Spleen (tissue), 11 donors: ENCODE results near the gene NFATC1. TPM values are rescaled to one million over a fixed set of nuclear protein-coding genes. Genes with fewer than 3 reads are reported as not detected.

ENCODE experiments used
- DNase-seq: peaks from one replicate; pipeline ENCODE4 v3.0.0-alpha.2; 2020
- H3K27ac ChIP-seq, 8 donors: fragments of 200-600 bp; sonication (generic) in 7 of 8; 1 replicate in 4 of 8; 2 replicates in 4 of 8; pipeline versions ENCODE4 v1.5.0 to v1.8.0; 2016 to 2021; ENCODE audit warnings: inconsistent platforms in 4 of 8, mild to moderate bottlenecking in 4 of 8, moderate library complexity in 1 of 8
- H3K27me3 ChIP-seq, 7 donors: fragments of 200-600 bp; sonication (generic) in 6 of 7; replicated peaks in 1 of 7; 1 replicate in 4 of 7; 2 replicates in 3 of 7; pipeline versions ENCODE4 v1.5.0 to v1.8.0; 2016 to 2021; ENCODE audit warnings: inconsistent platforms in 3 of 7, mild to moderate bottlenecking in 1 of 7
- H3K36me3 ChIP-seq, 6 donors: fragments of 200-600 bp; sonication (generic) in 5 of 6; 1 replicate in 4 of 6; 2 replicates in 2 of 6; pipeline versions ENCODE4 v1.5.0 to v1.8.0; 2016 to 2021; ENCODE audit warnings: inconsistent platforms in 2 of 6
- H3K4me1 ChIP-seq, 6 donors: fragments of 200-600 bp; sonication (generic) in 5 of 6; 1 replicate in 3 of 6; 2 replicates in 3 of 6; pipeline versions ENCODE4 v1.5.0 to v1.8.0; 2016 to 2021; ENCODE audit warnings: inconsistent platforms in 3 of 6
- H3K4me3 ChIP-seq, 8 donors: fragments of 200-600 bp; sonication (generic) in 7 of 8; 1 replicate in 4 of 8; 2 replicates in 4 of 8; pipeline versions ENCODE4 v1.5.0 to v1.8.0; 2016 to 2021; ENCODE audit warnings: inconsistent platforms in 4 of 8, mild to moderate bottlenecking in 4 of 8, moderate library complexity in 2 of 8
- H3K9me3 ChIP-seq, 8 donors: fragments of 200-600 bp; sonication (generic) in 7 of 8; 1 replicate in 4 of 8; 2 replicates in 4 of 8; pipeline versions ENCODE4 v1.5.0 to v1.8.0; 2016 to 2021; ENCODE audit warnings: inconsistent platforms in 4 of 8
- POLR2A ChIP-seq, 3 donors: fragments of 450-650 bp; IDR thresholded peaks; one replicate each; pipeline ENCODE4 v1.5.1; 2017; ENCODE audit warnings: antibody characterized with exemption in 3 of 3, mild to moderate bottlenecking in 1 of 3
- POLR2AphosphoS5 ChIP-seq, 3 donors: sonication (generic); formaldehyde crosslinking; IDR thresholded peaks; one replicate each; pipeline ENCODE4 v1.5.1; 2017; ENCODE audit warnings: antibody characterized with exemption in 3 of 3
- WGBS, 5 donors: extraction: QIAGEN DNeasy Blood & Tissue Kit in 3 of 5; methylation state at CpG; one replicate each; pipeline versions ENCODE4 v1.1.5 to v1.1.7; 2013 to 2018; 5-methylcytosine and 5-hydroxymethylcytosine counted together
- intact Hi-C: fragments of 100-400 bp; cut with DNase I; formaldehyde crosslinking; loops from one replicate; pipeline ENCODE4 v1.15.0; 2023; ENCODE audit warnings: low total_unique reads
- polyA plus RNA-seq, 3 donors: library from polyadenylated mRNA; stranded (reverse); fragments of 200-250 nt; gene quantifications; one replicate each; pipeline ENCODE4 v1.2.1, GENCODE V29; 2013
- total RNA-seq, 7 donors: library from RNA; depleted of rRNA in 3 of 7; stranded (reverse); fragments of >200 nt in 3 of 7; fragmentation: NEBNext Ultra II Directional in 4 of 7; extraction: Animal tissue kit (Norgen Biotek cat#: 25700) in 4 of 7; gene quantifications; one replicate each; pipeline versions ENCODE4 v1.1.0 to v1.2.1, GENCODE V29; 2016 to 2021
- TF ChIP-seq, protein P1 (sequence below), 11 experiments: fragments of 200-600 bp in 7 of 11; fragments of 450-650 bp in 4 of 11; sonication (generic) in 4 of 11; IDR thresholded peaks in 8 of 11; conservative IDR thresholded peaks in 3 of 11; 1 replicate in 7 of 11; 2 replicates in 4 of 11; pipeline versions ENCODE4 v1.4.0 to v1.8.0; 2016 to 2021; ENCODE audit warnings: antibody characterized with exemption in 11 of 11, inconsistent platforms in 4 of 11, mild to moderate bottlenecking in 1 of 11
- donor health status: healthy with polysubstance abuse.
- donor health status: DM: no; HTN: no; CAD: no; lungs with moderate emphysema.
- donor health status: DM: no; HTN: no; CAD: no.
- donor health status: Bipolar disorder and iron deficiency.
- donor health status: healthy.
- donor health status: DM: no; HTN: no; CAD: no.
- donor health status: DM: yes; HTN: yes; CAD: no.

Gene NFATC1
- total and polyA plus RNA-seq, 10 donors = 20.7 to 64.9 (median 47.4) TPM

GRCh38 chr18:79495591-79496071, 99.9 kb downstream of the NFATC1 start:
- WGBS, 5 donors = 96 to 98% (median 96%) methylated on average over 37 of the region's 37 CpGs
- peak; percentile 72 for DNase-seq

GRCh38 chr18:79496237-79496977, 100.7 kb downstream of the NFATC1 start:
- Histone ChIP-seq H3K36me3 (peaks cover 0 to 58% (median 17%) of the 10 kb centered on the region in 6 donors), H3K27me3 (no peaks in the 10 kb centered on the region), H3K4me1 (peaks cover 8 to 39% (median 18%) of the 10 kb centered on the region in 6 donors), H3K27ac (peak overlapping the region in 7 of 8 donors; percentile 2 to 78 (median 57)), H3K4me3 (no peak overlapping the region), H3K9me3 (peaks cover 0 to 41% (median 28%) of the 10 kb centered on the region in 8 donors)
- intact Hi-C loops = no loop called here
- TF ChIP-seq POLR2A (IDR thresholded peaks at IDR 0.05) (no peak), POLR2AphosphoS5 (IDR thresholded peaks at IDR 0.05) (peak in 2 of 3 donors; percentile 48 to 56)
- TF ChIP-seq, protein P1, sequence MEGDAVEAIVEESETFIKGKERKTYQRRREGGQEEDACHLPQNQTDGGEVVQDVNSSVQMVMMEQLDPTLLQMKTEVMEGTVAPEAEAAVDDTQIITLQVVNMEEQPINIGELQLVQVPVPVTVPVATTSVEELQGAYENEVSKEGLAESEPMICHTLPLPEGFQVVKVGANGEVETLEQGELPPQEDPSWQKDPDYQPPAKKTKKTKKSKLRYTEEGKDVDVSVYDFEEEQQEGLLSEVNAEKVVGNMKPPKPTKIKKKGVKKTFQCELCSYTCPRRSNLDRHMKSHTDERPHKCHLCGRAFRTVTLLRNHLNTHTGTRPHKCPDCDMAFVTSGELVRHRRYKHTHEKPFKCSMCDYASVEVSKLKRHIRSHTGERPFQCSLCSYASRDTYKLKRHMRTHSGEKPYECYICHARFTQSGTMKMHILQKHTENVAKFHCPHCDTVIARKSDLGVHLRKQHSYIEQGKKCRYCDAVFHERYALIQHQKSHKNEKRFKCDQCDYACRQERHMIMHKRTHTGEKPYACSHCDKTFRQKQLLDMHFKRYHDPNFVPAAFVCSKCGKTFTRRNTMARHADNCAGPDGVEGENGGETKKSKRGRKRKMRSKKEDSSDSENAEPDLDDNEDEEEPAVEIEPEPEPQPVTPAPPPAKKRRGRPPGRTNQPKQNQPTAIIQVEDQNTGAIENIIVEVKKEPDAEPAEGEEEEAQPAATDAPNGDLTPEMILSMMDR (IDR thresholded peaks at IDR 0.05 in 8 of 11, conservative IDR thresholded peaks at IDR 0.05 in 3 of 11) = no peak
- WGBS, 5 donors = 75 to 90% (median 82%) methylated on average over 32 of the region's 32 CpGs
- DNase-seq = peak; percentile 81

More at GRCh38 chr18:79495591-79496071, 99.9 kb downstream of the NFATC1 start:
- peaks cover 0 to 41% (median 28%) of the 10 kb centered on the region in 8 donors for H3K9me3 ChIP-seq
- TF ChIP-seq, protein P1 (IDR thresholded peaks at IDR 0.05 in 8 of 11, conservative IDR thresholded peaks at IDR 0.05 in 3 of 11) = no peak
- TF ChIP-seq POLR2AphosphoS5 (IDR thresholded peaks at IDR 0.05) (no peak), POLR2A (IDR thresholded peaks at IDR 0.05) (no peak)
- H3K27me3 ChIP-seq = no peaks in the 10 kb centered on the region
- intact Hi-C loops = no loop called here
- H3K4me1 ChIP-seq = peaks cover 8 to 42% (median 18%) of the 10 kb centered on the region in 6 donors
- H3K27ac ChIP-seq = peak overlapping the region in 4 of 8 donors; percentile 53 to 78 (median 66)
- H3K36me3 ChIP-seq = peaks cover 0 to 65% (median 17%) of the 10 kb centered on the region in 6 donors
- H3K4me3 ChIP-seq = no peak overlapping the region

DNA sequence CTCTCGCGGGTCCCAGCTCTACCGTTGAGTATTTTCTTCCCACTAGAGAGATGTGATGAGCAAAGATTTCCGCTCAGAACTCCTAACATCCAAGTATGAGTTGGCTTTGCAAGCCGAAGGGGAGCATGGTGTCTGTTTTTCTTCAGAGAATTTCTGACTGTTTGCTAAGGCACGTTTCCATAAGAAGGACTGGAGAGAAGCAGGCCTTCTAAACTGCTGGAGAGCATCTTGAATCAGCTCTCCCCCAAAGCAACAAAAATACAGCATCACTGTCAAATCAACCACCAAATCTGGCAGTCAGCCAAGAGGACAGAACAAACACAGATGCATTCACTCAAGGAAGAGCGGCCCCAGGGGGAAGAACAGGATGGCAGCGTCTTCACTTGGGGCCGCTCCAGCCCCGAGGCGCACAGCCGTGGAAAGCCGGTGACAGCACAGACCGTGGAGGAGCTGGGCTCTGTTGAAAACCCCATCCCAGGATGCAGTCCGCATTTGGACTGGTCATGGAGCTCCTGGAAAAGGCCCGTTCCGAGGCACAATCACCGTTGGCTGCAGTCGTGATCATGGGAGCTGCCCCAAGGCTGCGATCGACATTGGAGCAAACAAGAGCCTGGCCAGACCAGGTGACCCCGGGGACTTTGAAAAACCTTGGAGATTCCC, 101.4 kb downstream of the NFATC1 start:
- Histone ChIP-seq H3K27me3 (no peaks in the 10 kb centered on the region), H3K9me3 (peaks cover 0 to 41% (median 28%) of the 10 kb centered on the region in 8 donors), H3K4me3 (peak overlapping the region in 1 of 8 donors; percentile 27), H3K36me3 (peaks cover 0 to 51% (median 14%) of the 10 kb centered on the region in 6 donors), H3K27ac (peak overlapping the region in 7 of 8 donors; percentile 2 to 78 (median 57)), H3K4me1 (peaks cover 8 to 32% (median 18%) of the 10 kb centered on the region in 6 donors)
- TF ChIP-seq POLR2AphosphoS5 (IDR thresholded peaks at IDR 0.05) (peak; percentile 69 to 73 (median 70)), POLR2A (IDR thresholded peaks at IDR 0.05) (no peak)
- TF ChIP-seq, protein P1 (IDR thresholded peaks at IDR 0.05 in 8 of 11, conservative IDR thresholded peaks at IDR 0.05 in 3 of 11) = no peak
- 63 to 78% (median 72%) methylated on average over 16 to 22 of the region's 22 CpGs for WGBS, 5 donors
- DNase-seq = peak; percentile 79
- intact Hi-C loops = no loop called here
